ENCODE data around the gene IFNL4.

IFNL4 gene

GRCh38 chr19:39261704-39262103 is 13.0 kb upstream of the IFNL4 start:
- peaks cover 21 to 28% of the 10 kb centered on the region in 2 donors for H3K27me3 ChIP-seq (ENCODE audit: control insufficient read depth in 1 of 2, insufficient read depth in 2 of 2, low read length in 2 of 2)

DNA sequence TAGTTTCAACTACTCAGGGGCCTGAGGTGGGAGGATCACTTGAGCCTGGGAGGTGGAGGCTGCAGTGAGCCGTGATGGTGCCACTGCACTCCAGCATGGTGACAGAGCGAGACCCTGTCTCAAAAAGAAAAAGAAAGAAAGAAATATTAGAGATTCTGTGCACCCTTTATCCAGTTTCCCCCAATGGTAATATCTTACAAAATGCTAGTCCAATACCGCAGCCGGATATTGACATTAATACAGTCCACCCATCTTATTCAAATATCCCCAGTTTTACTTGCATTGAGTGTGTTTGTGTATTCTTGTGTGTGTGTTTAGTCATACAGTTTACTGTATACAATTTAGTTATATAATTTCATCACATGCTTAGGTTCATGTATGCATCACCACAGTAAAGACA is 8.6 kb upstream of the IFNL4 start:
- Histone ChIP-seq H3K9ac (ENCODE audit: low read depth in 1 of 2, low read length in 2 of 2) (no peak overlapping the region), H3K9me3 (ENCODE audit: control insufficient read depth in 1 of 2, low read length in 2 of 2) (no peaks in the 10 kb centered on the region), H3K4me1 (ENCODE audit: control insufficient read depth in 1 of 2, insufficient read depth in 2 of 2, low read length in 2 of 2) (peaks cover 11 to 15% of the 10 kb centered on the region in 2 donors), H3K4me3 (ENCODE audit: low read depth in 1 of 2, low read length in 2 of 2) (no peak overlapping the region), H3K27me3 (ENCODE audit: control insufficient read depth in 1 of 2, insufficient read depth in 2 of 2, low read length in 2 of 2) (peaks cover 0 to 4% of the 10 kb centered on the region in 2 donors), H3K27ac (ENCODE audit: low read depth, low read length) (no peak overlapping the region), H3K36me3 (ENCODE audit: control insufficient read depth in 1 of 2, insufficient read depth in 2 of 2, low read length in 2 of 2) (no peaks in the 10 kb centered on the region)

More at GRCh38 chr19:39261704-39262103, 13.0 kb upstream of the IFNL4 start:
- no peaks in the 10 kb centered on the region for H3K36me3 ChIP-seq (ENCODE audit: control insufficient read depth in 1 of 2, insufficient read depth in 2 of 2, low read length in 2 of 2)
- no peaks in the 10 kb centered on the region for H3K9me3 ChIP-seq (ENCODE audit: control insufficient read depth in 1 of 2, low read length in 2 of 2)
- H3K27ac ChIP-seq (ENCODE audit: low read depth, low read length), result no peak overlapping the region
- H3K9ac ChIP-seq (ENCODE audit: low read depth in 1 of 2, low read length in 2 of 2), result no peak overlapping the region
- H3K4me3 ChIP-seq (ENCODE audit: low read depth in 1 of 2, low read length in 2 of 2), result no peak overlapping the region
- H3K4me1 ChIP-seq (ENCODE audit: control insufficient read depth in 1 of 2, insufficient read depth in 2 of 2, low read length in 2 of 2), result peaks cover 0 to 4% of the 10 kb centered on the region in 2 donors

- Histone ChIP-seq H3K27ac (ENCODE audit: low read depth, low read length) (no peak overlapping the region), H3K4me3 (ENCODE audit: low read depth in 1 of 2, low read length in 2 of 2) (peak overlapping the region in 1 of 2 donors; percentile 9), H3K4me1 (ENCODE audit: control insufficient read depth in 1 of 2, insufficient read depth in 2 of 2, low read length in 2 of 2) (peaks cover 11 to 15% of the 10 kb centered on the region in 2 donors), H3K9ac (ENCODE audit: low read depth in 1 of 2, low read length in 2 of 2) (no peak overlapping the region), H3K27me3 (ENCODE audit: control insufficient read depth in 1 of 2, insufficient read depth in 2 of 2, low read length in 2 of 2) (no peaks in the 10 kb centered on the region), H3K9me3 (ENCODE audit: control insufficient read depth in 1 of 2, low read length in 2 of 2) (no peaks in the 10 kb centered on the region), H3K36me3 (ENCODE audit: control insufficient read depth in 1 of 2, insufficient read depth in 2 of 2, low read length in 2 of 2) (no peaks in the 10 kb centered on the region)
Observed at GRCh38 chr19:39254531-39255345, 6.1 kb upstream of the IFNL4 start.

DNA sequence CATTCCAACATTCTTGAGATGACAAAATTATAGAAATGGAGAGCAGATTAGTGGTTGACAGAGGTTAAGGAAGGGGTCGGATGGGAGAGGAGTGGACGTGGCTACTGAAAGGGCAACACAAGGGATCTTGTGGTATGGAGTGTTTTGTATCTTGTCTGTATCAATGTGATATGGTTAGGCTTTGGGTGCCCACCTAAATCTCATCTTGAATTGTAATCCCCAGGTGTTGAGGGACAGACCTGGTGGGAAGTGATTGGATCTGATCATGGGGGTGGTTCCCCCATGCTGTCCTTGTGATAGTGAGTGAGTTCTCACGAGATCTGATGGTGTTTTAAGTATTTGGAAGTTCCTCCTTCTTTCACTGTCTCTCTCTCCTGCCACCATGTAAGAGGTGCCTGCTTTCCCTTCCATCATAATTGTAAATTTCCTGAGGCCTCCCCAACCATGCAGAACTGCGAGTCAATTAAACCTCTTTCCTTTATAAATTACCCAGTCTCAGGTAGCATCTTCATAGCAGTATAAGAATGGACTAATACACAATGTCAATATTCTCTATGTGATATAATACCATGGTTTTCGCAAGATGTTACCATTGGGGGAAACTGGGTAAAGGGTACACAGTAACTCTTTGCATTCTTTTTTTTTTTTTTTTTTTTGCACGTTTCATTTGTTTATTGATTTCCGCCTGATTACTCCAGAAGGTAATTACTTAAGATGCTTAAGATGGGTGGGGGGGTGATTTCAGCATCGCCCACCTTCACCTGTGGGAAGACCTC is 4.9 kb upstream of the IFNL4 start:
- Histone ChIP-seq H3K4me3 (ENCODE audit: low read depth in 1 of 2, low read length in 2 of 2) (no peak overlapping the region), H3K9me3 (ENCODE audit: control insufficient read depth in 1 of 2, low read length in 2 of 2) (no peaks in the 10 kb centered on the region), H3K27me3 (ENCODE audit: control insufficient read depth in 1 of 2, insufficient read depth in 2 of 2, low read length in 2 of 2) (peaks cover under 1 to 3% of the 10 kb centered on the region in 2 donors), H3K9ac (ENCODE audit: low read depth in 1 of 2, low read length in 2 of 2) (no peak overlapping the region), H3K4me1 (ENCODE audit: control insufficient read depth in 1 of 2, insufficient read depth in 2 of 2, low read length in 2 of 2) (peaks cover 11 to 15% of the 10 kb centered on the region in 2 donors), H3K36me3 (ENCODE audit: control insufficient read depth in 1 of 2, insufficient read depth in 2 of 2, low read length in 2 of 2) (no peaks in the 10 kb centered on the region), H3K27ac (ENCODE audit: low read depth, low read length) (no peak overlapping the region)

DNA sequence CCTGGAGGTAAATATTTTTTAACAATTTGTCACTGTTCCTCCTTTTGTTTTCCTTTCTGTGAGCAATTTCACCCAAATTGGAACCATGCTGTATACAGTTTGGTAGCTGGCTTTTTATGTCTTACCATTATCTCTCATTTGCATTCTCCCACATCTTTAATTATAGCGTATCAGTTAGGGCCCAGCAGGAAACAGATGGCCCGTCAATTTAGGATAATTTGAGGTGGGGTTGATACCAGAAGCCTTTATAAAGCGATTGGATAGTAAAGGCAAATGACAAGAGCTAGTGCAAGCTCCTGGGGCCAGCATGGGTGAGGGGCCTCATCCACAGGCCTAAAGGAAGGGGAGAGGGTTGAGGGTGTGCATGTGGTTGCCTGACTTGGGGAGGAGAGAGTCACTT is 3.8 kb upstream of the IFNL4 start:
- H3K27ac ChIP-seq (ENCODE audit: low read depth, low read length), result no peak overlapping the region
- H3K36me3 ChIP-seq (ENCODE audit: control insufficient read depth in 1 of 2, insufficient read depth in 2 of 2, low read length in 2 of 2), result no peaks in the 10 kb centered on the region
- peaks cover 7 to 9% of the 10 kb centered on the region in 2 donors for H3K27me3 ChIP-seq (ENCODE audit: control insufficient read depth in 1 of 2, insufficient read depth in 2 of 2, low read length in 2 of 2)
- H3K4me1 ChIP-seq (ENCODE audit: control insufficient read depth in 1 of 2, insufficient read depth in 2 of 2, low read length in 2 of 2), result peaks cover 11% of the 10 kb centered on the region in 2 donors
- no peak overlapping the region for H3K4me3 ChIP-seq (ENCODE audit: low read depth in 1 of 2, low read length in 2 of 2)
- no peaks in the 10 kb centered on the region for H3K9me3 ChIP-seq (ENCODE audit: control insufficient read depth in 1 of 2, low read length in 2 of 2)
- H3K9ac ChIP-seq (ENCODE audit: low read depth in 1 of 2, low read length in 2 of 2), result no peak overlapping the region

DNA sequence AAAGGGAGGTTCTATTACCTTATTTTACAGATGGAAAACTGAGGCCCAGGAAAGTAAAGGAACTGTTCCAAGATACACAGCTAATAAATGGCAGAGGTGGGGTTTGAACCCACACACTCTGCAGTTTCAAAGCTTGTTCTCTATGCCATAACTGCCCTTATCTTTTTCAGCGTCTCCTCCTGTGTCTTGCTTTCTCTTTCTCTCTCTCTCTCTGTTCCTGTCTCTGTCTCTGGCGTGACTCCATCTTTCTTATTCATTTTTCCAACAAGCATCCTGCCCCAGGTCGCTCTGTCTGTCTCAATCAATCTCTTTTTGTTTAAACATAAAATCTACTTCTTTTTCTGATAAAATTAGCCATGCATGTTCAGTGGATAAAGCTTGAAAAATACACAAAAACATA is 3.2 kb upstream of the IFNL4 start:
- peaks cover 11% of the 10 kb centered on the region in 2 donors for H3K4me1 ChIP-seq (ENCODE audit: control insufficient read depth in 1 of 2, insufficient read depth in 2 of 2, low read length in 2 of 2)
- H3K9ac ChIP-seq (ENCODE audit: low read depth in 1 of 2, low read length in 2 of 2), result no peak overlapping the region
- no peak overlapping the region for H3K27ac ChIP-seq (ENCODE audit: low read depth, low read length)
- peaks cover 7 to 9% of the 10 kb centered on the region in 2 donors for H3K27me3 ChIP-seq (ENCODE audit: control insufficient read depth in 1 of 2, insufficient read depth in 2 of 2, low read length in 2 of 2)
- H3K36me3 ChIP-seq (ENCODE audit: control insufficient read depth in 1 of 2, insufficient read depth in 2 of 2, low read length in 2 of 2), result no peaks in the 10 kb centered on the region
- H3K9me3 ChIP-seq (ENCODE audit: control insufficient read depth in 1 of 2, low read length in 2 of 2), result no peaks in the 10 kb centered on the region
- no peak overlapping the region for H3K4me3 ChIP-seq (ENCODE audit: low read depth in 1 of 2, low read length in 2 of 2)

- H3K9me3 ChIP-seq (ENCODE audit: control insufficient read depth in 1 of 2, low read length in 2 of 2), result no peaks in the 10 kb centered on the region
- H3K9ac ChIP-seq (ENCODE audit: low read depth in 1 of 2, low read length in 2 of 2), result no peak overlapping the region
- H3K27me3 ChIP-seq (ENCODE audit: control insufficient read depth in 1 of 2, insufficient read depth in 2 of 2, low read length in 2 of 2), result peaks cover 7 to 9% of the 10 kb centered on the region in 2 donors
- no peak overlapping the region for H3K4me3 ChIP-seq (ENCODE audit: low read depth in 1 of 2, low read length in 2 of 2)
- peaks cover 11% of the 10 kb centered on the region in 2 donors for H3K4me1 ChIP-seq (ENCODE audit: control insufficient read depth in 1 of 2, insufficient read depth in 2 of 2, low read length in 2 of 2)
- H3K27ac ChIP-seq (ENCODE audit: low read depth, low read length), result no peak overlapping the region
- no peaks in the 10 kb centered on the region for H3K36me3 ChIP-seq (ENCODE audit: control insufficient read depth in 1 of 2, insufficient read depth in 2 of 2, low read length in 2 of 2)
Observed at GRCh38 chr19:39251081-39251480, 2.4 kb upstream of the IFNL4 start.

- Histone ChIP-seq H3K9ac (ENCODE audit: low read depth in 1 of 2, low read length in 2 of 2) (no peak overlapping the region), H3K9me3 (ENCODE audit: control insufficient read depth in 1 of 2, low read length in 2 of 2) (no peaks in the 10 kb centered on the region), H3K36me3 (ENCODE audit: control insufficient read depth in 1 of 2, insufficient read depth in 2 of 2, low read length in 2 of 2) (no peaks in the 10 kb centered on the region), H3K4me3 (ENCODE audit: low read depth in 1 of 2, low read length in 2 of 2) (no peak overlapping the region), H3K27me3 (ENCODE audit: control insufficient read depth in 1 of 2, insufficient read depth in 2 of 2, low read length in 2 of 2) (peaks cover 7 to 9% of the 10 kb centered on the region in 2 donors), H3K4me1 (ENCODE audit: control insufficient read depth in 1 of 2, insufficient read depth in 2 of 2, low read length in 2 of 2) (no peaks in the 10 kb centered on the region), H3K27ac (ENCODE audit: low read depth, low read length) (no peak overlapping the region)
Observed at GRCh38 chr19:39247701-39248664, 673 bp downstream of the IFNL4 start.

- Histone ChIP-seq H3K4me3 (ENCODE audit: low read depth in 1 of 2, low read length in 2 of 2) (no peak overlapping the region), H3K36me3 (ENCODE audit: control insufficient read depth in 1 of 2, insufficient read depth in 2 of 2, low read length in 2 of 2) (no peaks in the 10 kb centered on the region)
Observed at GRCh38 chr19:39246951-39247669, 1.5 kb downstream of the IFNL4 start.

More at GRCh38 chr19:39246951-39247669, 1.5 kb downstream of the IFNL4 start:
- H3K9me3 ChIP-seq (ENCODE audit: control insufficient read depth in 1 of 2, low read length in 2 of 2), result no peaks in the 10 kb centered on the region
- H3K27me3 ChIP-seq (ENCODE audit: control insufficient read depth in 1 of 2, insufficient read depth in 2 of 2, low read length in 2 of 2), result peaks cover 7 to 9% of the 10 kb centered on the region in 2 donors
- H3K4me1 ChIP-seq (ENCODE audit: control insufficient read depth in 1 of 2, insufficient read depth in 2 of 2, low read length in 2 of 2), result no peaks in the 10 kb centered on the region
- no peak overlapping the region for H3K9ac ChIP-seq (ENCODE audit: low read depth in 1 of 2, low read length in 2 of 2)
- no peak overlapping the region for H3K27ac ChIP-seq (ENCODE audit: low read depth, low read length)

Measured in duodenal mucosa (tissue), 2 donors.